WI38 (cell line): ENCODE results near the gene USP28.

ENCODE experiments used
- H3K4me3 ChIP-seq: 2 replicates; pipeline ENCODE4 v1.5.1; 2011; ENCODE audit warnings: low read depth, mild to moderate bottlenecking, control low read depth, low read length
- TF ChIP-seq, protein P1 (sequence below): IDR thresholded peaks from 2 replicates; pipeline ENCODE4 v1.5.1; 2012; ENCODE audit warnings: low read depth, mild to moderate bottlenecking, control low read depth, low read length

USP28 gene

DNA sequence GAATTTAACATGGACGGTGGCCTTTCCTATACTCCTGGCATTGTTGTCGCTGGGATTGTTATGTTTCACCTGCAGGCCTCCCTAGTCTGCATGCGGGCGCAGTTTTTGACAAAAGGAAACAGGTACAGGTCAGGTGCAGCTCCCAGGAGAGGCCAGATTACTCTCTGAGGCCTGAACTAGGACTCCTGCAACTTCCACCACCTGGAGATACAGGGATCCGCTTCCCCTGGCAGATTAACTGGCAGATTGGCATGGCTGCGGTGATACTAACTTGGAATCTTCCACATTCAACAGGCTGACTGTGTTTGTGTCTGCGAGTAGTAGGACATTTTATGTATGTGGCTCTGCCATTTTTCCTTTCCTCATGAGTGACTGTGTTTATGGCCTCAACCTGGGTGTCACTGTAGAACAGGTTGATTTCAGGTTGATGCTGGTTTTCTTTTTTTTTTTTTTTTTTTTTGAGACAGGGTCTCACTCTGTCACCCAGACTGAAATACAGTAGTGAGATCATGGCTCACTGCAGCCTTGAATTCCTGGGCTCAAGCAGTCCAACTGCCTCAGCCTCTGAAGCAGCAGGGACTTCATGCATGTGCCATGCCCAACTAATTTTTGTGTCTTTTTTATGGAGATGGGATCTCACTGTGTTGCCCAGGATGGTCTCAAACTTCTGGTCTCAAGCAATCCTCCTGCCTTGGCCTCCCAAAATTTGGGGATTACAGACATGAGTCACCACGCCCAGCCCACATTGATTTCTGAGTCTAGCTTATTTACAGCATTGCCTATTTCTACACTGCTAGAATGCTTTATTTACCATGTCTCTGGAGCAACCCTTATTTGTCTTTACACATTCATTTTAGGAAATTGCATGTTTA lies 1.7 kb upstream of the USP28 start:
- no peak overlapping the region for H3K4me3 ChIP-seq
- TF ChIP-seq, protein P1, sequence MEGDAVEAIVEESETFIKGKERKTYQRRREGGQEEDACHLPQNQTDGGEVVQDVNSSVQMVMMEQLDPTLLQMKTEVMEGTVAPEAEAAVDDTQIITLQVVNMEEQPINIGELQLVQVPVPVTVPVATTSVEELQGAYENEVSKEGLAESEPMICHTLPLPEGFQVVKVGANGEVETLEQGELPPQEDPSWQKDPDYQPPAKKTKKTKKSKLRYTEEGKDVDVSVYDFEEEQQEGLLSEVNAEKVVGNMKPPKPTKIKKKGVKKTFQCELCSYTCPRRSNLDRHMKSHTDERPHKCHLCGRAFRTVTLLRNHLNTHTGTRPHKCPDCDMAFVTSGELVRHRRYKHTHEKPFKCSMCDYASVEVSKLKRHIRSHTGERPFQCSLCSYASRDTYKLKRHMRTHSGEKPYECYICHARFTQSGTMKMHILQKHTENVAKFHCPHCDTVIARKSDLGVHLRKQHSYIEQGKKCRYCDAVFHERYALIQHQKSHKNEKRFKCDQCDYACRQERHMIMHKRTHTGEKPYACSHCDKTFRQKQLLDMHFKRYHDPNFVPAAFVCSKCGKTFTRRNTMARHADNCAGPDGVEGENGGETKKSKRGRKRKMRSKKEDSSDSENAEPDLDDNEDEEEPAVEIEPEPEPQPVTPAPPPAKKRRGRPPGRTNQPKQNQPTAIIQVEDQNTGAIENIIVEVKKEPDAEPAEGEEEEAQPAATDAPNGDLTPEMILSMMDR: no peak

DNA sequence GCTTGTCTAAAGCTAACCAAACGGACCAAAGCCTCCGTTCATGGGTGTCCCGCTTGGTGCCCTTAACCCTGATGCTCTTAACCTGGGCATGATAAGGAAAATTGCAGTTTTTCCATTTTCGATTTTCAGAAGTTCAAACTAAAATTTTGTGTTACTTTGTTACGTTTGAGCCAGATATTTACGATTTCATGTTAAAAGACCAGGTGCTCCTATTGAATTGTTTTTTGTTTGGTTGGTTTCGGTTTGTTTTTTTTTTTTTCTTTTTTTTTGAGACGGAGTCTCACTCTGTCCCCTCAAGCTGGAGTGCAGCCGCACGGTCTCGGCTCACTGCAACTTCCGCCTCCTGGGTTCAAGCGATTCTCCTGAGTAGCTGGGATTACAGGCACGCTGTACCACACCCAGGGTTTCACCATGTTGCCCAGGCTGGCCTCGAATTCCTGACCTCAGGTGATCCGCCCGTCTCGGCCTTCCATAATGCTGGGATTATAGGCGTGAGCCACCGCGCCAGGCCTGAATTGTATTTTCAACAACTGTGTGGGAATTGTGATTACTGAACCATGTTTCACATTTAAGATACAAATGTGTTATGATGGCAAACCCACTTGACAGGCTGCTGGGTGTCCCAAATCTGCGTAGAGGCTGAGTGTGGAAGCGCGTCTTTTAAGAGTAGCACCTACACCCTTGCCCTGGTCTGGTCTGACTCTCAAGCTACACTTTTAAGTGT lies 864 bp upstream of the USP28 start:
- peak overlapping the region; percentile 67 for H3K4me3 ChIP-seq
- TF ChIP-seq, protein P1: no peak

DNA sequence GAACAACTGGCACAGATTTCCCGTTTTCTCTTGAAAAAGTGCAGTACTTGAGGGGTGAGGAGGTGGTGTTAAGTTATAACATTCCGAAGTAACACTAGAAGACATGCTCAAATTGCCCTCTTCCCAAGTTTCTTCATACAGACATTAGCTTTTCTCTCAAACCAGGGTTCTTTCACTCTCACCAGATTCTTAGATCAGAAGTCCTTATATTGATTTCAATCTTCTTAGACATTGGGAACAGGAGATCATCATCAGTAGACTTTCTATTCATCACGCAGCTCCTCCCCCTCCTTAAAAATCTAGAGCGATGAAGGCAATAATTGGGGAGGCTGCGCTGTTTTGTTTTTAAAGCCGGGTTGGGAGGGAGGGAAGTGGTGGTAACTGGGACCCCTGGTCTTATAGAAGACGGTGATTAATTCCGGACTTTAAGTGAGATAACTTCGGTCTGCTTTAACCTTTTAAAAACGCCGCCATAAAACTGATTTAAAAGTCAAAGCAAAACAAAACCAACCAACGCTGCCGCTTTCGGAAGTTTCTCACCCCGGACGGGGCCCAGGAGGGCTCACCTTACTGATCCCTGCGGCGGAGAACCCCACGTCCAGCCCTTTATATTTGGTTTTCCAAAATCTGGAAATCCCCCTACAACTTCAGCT lies 665 bp downstream of the USP28 start:
- TF ChIP-seq, protein P1: no peak
- peak overlapping the region; percentile 79 for H3K4me3 ChIP-seq

DNA sequence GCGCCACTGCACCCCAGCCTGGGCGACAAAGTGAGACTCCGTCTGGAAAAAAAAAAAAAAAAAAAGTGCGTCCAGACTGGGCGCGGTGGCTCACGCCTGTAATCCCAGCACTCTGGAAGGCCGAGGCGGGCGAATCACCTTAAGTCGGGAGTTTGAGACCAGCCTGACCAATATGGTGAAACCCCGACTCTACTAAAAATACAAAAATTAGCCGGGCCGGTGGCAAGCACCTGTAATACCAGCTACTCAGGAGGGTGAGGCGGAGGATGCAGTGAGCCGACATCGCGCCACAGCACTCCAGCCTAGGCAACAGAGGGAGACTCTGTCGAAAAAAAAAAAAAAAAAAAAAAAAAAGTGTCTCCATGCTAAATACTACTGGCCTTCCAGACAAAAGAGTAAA lies 1.3 kb downstream of the USP28 start:
- peak overlapping the region; percentile 79 for H3K4me3 ChIP-seq
- TF ChIP-seq, protein P1: no peak

- H3K4me3 ChIP-seq: no peak overlapping the region
- TF ChIP-seq, protein P1: no peak
Observed at GRCh38 chr11:113873236-113873626, 2.1 kb downstream of the USP28 start.

DNA sequence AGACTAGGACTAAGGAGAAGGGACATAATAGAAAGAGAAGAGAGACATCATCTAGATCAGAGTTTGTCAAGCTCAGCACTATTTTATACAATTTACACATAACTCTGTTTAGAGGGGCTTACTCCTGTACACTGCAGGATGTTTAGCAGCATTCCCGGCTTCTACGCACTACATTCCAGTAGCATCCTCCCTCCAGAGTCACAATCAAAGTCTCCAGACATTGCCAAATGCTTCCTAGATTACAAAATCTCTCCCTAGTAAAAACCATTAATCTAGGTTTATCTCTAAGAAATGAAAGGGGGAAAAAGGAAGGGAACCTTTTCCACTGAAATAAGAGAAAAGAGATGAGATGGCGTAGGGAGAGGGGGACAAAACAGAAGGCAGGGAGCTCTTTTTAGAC lies 4.0 kb downstream of the USP28 start:
- no peak overlapping the region for H3K4me3 ChIP-seq
- TF ChIP-seq, protein P1: no peak
